ENCODE measurements around the gene MAD2L1BP. TPM values are rescaled to one million over a fixed set of nuclear protein-coding genes. Genes with fewer than 3 reads are reported as not detected.
"Not testable (repeated sequence)": the region's sequence is repeated elsewhere in the genome, so short reads cannot be mapped to it uniquely, and the experiment has no call there.

MAD2L1BP gene
- polyA plus RNA-seq (ENCODE audit: insufficient read depth in 1 of 5, insufficient read length in 5 of 5, low replicate concordance in 1 of 5) = 10 to 100 TPM; 22.7 to 28.3 (median 25.9) TPM
- long read RNA-seq, donor 1, transcript MAD2L1BP-201 (3 exons, 1,301 nt) = major isoform, 18 of 18 reads
- long read RNA-seq, donor 1, partial matches to known transcripts = 0 of 18 reads
- long read RNA-seq, donor 1, other reads (novel, unspliced or antisense) = 0 of 18 reads
- long read RNA-seq, donor 2, transcript MAD2L1BP-201 (3 exons, 1,301 nt) = major isoform, 11 of 12 reads
- long read RNA-seq, donor 2, partial matches to known transcripts = 0 of 12 reads
- long read RNA-seq, donor 2, other reads (novel, unspliced or antisense) = 0 of 12 reads
- long read RNA-seq, donor 3, transcript MAD2L1BP-201 (3 exons, 1,301 nt) = major isoform, 11 of 45 reads
- long read RNA-seq, donor 3, partial matches to known transcripts = 34 of 45 reads
- long read RNA-seq, donor 3, other reads (novel, unspliced or antisense) = 0 of 45 reads
- long read RNA-seq, donor 4, transcript MAD2L1BP-201 (3 exons, 1,301 nt) = major isoform, 7 of 7 reads
- long read RNA-seq, donor 4, partial matches to known transcripts = 0 of 7 reads
- long read RNA-seq, donor 4, other reads (novel, unspliced or antisense) = 0 of 7 reads
- long read RNA-seq, donor 5, transcript MAD2L1BP-201 (3 exons, 1,301 nt) = major isoform, 20 of 24 reads
- long read RNA-seq, donor 5, partial matches to known transcripts = 0 of 24 reads
- long read RNA-seq, donor 5, other reads (novel, unspliced or antisense) = 0 of 24 reads
- long read RNA-seq, donor 6, transcript MAD2L1BP-201 (3 exons, 1,301 nt) = major isoform, 14 of 14 reads
- long read RNA-seq, donor 6, partial matches to known transcripts = 0 of 14 reads
- long read RNA-seq, donor 6, other reads (novel, unspliced or antisense) = 0 of 14 reads
- long read RNA-seq, donor 7, transcript MAD2L1BP-201 (3 exons, 1,301 nt) = major isoform, 15 of 15 reads
- long read RNA-seq, donor 7, partial matches to known transcripts = 0 of 15 reads
- long read RNA-seq, donor 7, other reads (novel, unspliced or antisense) = 0 of 15 reads
- long read RNA-seq, donor 8, transcript MAD2L1BP-201 (3 exons, 1,301 nt) = major isoform, 5 of 5 reads
- long read RNA-seq, donor 8, partial matches to known transcripts = 0 of 5 reads
- long read RNA-seq, donor 8, other reads (novel, unspliced or antisense) = 0 of 5 reads

GRCh38 chr6:43635387-43636307, at the start of gene MAD2L1BP:
Gene MAD2L1BP, plus strand, starts transcription at chr6:43635840. Its CDS starts 36 bp downstream, at chr6:43635876.
- peak; percentile 80 to 82 for DNase-seq

GRCh38 chr6:43588194-43588593, 47.4 kb upstream of the MAD2L1BP start:
- DNase-seq = no peak

GRCh38 chr6:43589564-43589963, 46.1 kb upstream of the MAD2L1BP start:
- not testable (repeated sequence) for DNase-seq

- no peak for DNase-seq
These were observed 41.7 kb upstream of the MAD2L1BP start for GRCh38 chr6:43593938-43594337.

GRCh38 chr6:43600595-43600994, 35.0 kb upstream of the MAD2L1BP start:
- no peak for DNase-seq

- DNase-seq = no peak
These were observed 31.5 kb upstream of the MAD2L1BP start for GRCh38 chr6:43604174-43604573.

- no peak for DNase-seq
These were observed 29.6 kb upstream of the MAD2L1BP start for GRCh38 chr6:43606019-43606418.

GRCh38 chr6:43608310-43608763, 27.3 kb upstream of the MAD2L1BP start:
- peak; percentile 52 to 77 for DNase-seq

GRCh38 chr6:43608807-43609206, 26.8 kb upstream of the MAD2L1BP start:
- no peak for DNase-seq

GRCh38 chr6:43609402-43609801, 26.2 kb upstream of the MAD2L1BP start:
- no peak for DNase-seq

- DNase-seq = no peak
These were observed 25.2 kb upstream of the MAD2L1BP start for GRCh38 chr6:43610431-43610830.

- no peak for DNase-seq
These were observed 21.8 kb upstream of the MAD2L1BP start for GRCh38 chr6:43613721-43614395.

- DNase-seq = no peak
These were observed 21.3 kb upstream of the MAD2L1BP start for GRCh38 chr6:43614396-43614730.

- DNase-seq = no peak
These were observed 18.7 kb upstream of the MAD2L1BP start for GRCh38 chr6:43616725-43617472.

- no peak for DNase-seq
These were observed 14.4 kb upstream of the MAD2L1BP start for GRCh38 chr6:43621078-43621835.

- no peak for DNase-seq
These were observed 13.8 kb upstream of the MAD2L1BP start for GRCh38 chr6:43621836-43622180.

GRCh38 chr6:43622541-43622940, 13.1 kb upstream of the MAD2L1BP start:
- no peak for DNase-seq

- no peak for DNase-seq
These were observed 11.5 kb upstream of the MAD2L1BP start for GRCh38 chr6:43623880-43624785.
